NT2/D1 (cell line): ENCODE results near the gene RND3.

Experiments used
- DNase-seq: peaks from one replicate; pipeline ENCODE4 v3.0.0-alpha.2; 2011; ENCODE audit warnings: low read depth, low spot score
- H3K27me3 ChIP-seq: 2 replicates; pipeline ENCODE4 v1.6.0; 2011; ENCODE audit warnings: mild to moderate bottlenecking; ENCODE audit not compliant: insufficient read length, insufficient read depth
- H3K36me3 ChIP-seq: 2 replicates; pipeline ENCODE4 v1.6.1; 2011; ENCODE audit warnings: mild to moderate bottlenecking, low read length, mixed read lengths; ENCODE audit not compliant: insufficient read depth, insufficient read length
- H3K4me1 ChIP-seq: 2 replicates; pipeline ENCODE4 v1.5.1; 2011; ENCODE audit not compliant: insufficient read depth, insufficient read length
- H3K4me3 ChIP-seq: 2 replicates; pipeline ENCODE4 v1.5.1; 2011; ENCODE audit warnings: low read depth; ENCODE audit not compliant: insufficient read length
- H3K9ac ChIP-seq: 2 replicates; pipeline ENCODE4 v1.6.0; 2011; ENCODE audit warnings: low read depth; ENCODE audit not compliant: insufficient read length
- H3K9me3 ChIP-seq: 2 replicates; pipeline ENCODE4 v1.5.1; 2011; ENCODE audit warnings: mild to moderate bottlenecking, low read length; ENCODE audit not compliant: insufficient read depth
- SUZ12 ChIP-seq: IDR thresholded peaks from 2 replicates; pipeline ENCODE4 v1.6.1; 2011; ENCODE audit not compliant: insufficient read length, insufficient read depth; ENCODE audit errors: extremely low read depth
- YY1 ChIP-seq: IDR thresholded peaks from 2 replicates; pipeline ENCODE4 v1.6.1; 2011; ENCODE audit not compliant: insufficient read length, insufficient read depth
- ZNF274 ChIP-seq: IDR thresholded peaks from 2 replicates; pipeline ENCODE4 v1.6.1; 2011; ENCODE audit warnings: mild to moderate bottlenecking, low read depth, low read length

RND3 gene

DNA sequence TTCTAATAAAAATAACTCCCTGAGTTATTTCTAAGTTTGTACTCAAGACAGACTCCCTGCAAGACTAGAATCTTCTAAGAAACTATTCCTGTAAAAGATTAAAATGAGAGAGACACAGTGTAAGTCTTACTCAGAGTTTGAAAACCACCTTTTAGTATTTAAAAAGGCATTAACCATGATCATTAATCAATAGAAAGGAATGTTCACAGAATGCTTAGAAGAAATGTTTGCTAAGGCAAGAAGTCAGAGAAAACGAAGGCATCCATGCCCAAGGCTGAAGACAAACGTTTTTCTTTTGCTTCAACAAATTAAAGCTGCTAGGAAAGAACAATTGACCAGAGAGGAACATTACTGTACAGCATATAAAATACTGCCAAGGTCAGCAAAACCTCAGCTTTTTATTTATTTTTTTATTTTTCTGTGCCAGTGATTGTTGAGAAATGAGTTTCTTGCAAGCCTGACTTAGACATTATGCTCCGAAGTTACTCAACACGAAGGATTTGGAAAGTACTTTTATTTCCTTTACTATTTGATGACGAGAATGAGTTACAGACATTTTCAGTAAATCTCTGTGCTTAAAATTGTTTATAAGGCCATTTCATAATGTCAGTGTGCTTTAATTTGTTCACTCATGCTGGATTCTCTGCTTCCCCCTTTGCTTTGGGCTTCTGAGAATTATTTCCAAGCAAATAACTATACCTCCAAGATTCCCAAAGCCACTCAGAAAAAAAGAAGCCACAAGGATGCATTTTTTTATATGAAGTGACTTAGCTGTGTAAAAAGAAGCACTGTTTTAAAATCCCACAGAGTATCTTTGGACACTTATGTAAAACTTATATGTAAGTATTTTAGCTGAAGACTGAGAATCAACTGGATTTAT is 20.5 kb downstream of the RND3 start:
- Histone ChIP-seq H3K27me3 (no peaks in the 10 kb centered on the region), H3K9me3 (no peaks in the 10 kb centered on the region), H3K36me3 (peaks cover 41% of the 10 kb centered on the region), H3K4me1 (no peaks in the 10 kb centered on the region), H3K4me3 (no peak overlapping the region), H3K9ac (no peak overlapping the region)
- no peak for TF ChIP-seq ZNF274
- DNase-seq = no peak

- peaks cover 31% of the 10 kb centered on the region for H3K36me3 ChIP-seq
- TF ChIP-seq ZNF274 (no peak), YY1 (no peak), SUZ12 (no peak)
- no peaks in the 10 kb centered on the region for H3K27me3 ChIP-seq
- DNase-seq = no peak
- H3K9me3 ChIP-seq = no peaks in the 10 kb centered on the region
- no peaks in the 10 kb centered on the region for H3K4me1 ChIP-seq
- no peak overlapping the region for H3K9ac ChIP-seq
- H3K4me3 ChIP-seq = no peak overlapping the region
Measured at GRCh38 chr2:150465703-150466569, 21.5 kb downstream of the RND3 start.

GRCh38 chr2:150464986-150465385 is 22.5 kb downstream of the RND3 start:
- Histone ChIP-seq H3K36me3 (peaks cover 22% of the 10 kb centered on the region), H3K27me3 (no peaks in the 10 kb centered on the region), H3K9me3 (no peaks in the 10 kb centered on the region), H3K4me1 (no peaks in the 10 kb centered on the region), H3K4me3 (no peak overlapping the region), H3K9ac (no peak overlapping the region)
- TF ChIP-seq YY1 (no peak), ZNF274 (no peak), SUZ12 (no peak)
- no peak for DNase-seq

DNA sequence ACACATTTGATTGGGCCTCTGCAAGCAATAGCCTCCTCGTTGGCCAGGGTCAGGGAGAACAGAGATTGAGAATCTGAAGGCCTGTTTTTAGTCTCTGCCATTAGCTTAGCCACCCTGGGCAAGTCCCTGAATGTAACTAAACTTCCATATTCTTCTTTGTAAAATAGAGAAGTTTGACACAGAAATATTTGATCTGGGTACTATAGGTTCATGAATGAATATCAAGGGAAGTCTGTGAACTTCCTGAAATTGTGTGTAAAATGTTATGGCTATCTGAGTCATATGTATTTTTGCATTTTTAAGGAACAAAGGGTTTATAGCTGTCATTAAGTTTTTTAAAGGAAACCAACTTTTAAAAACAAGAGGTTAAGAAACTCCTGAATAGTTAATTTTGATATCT is 23.2 kb downstream of the RND3 start:
- no peak for DNase-seq
- Histone ChIP-seq H3K4me1 (no peaks in the 10 kb centered on the region), H3K27me3 (no peaks in the 10 kb centered on the region), H3K9ac (no peak overlapping the region), H3K4me3 (no peak overlapping the region), H3K9me3 (no peaks in the 10 kb centered on the region), H3K36me3 (peaks cover 15% of the 10 kb centered on the region)
- no peak for TF ChIP-seq SUZ12
- TF ChIP-seq YY1 = no peak

- Histone ChIP-seq H3K4me3 (no peak overlapping the region), H3K9ac (no peak overlapping the region), H3K36me3 (peaks cover 4% of the 10 kb centered on the region), H3K27me3 (no peaks in the 10 kb centered on the region), H3K9me3 (no peaks in the 10 kb centered on the region), H3K4me1 (no peaks in the 10 kb centered on the region)
- TF ChIP-seq SUZ12 (no peak), ZNF274 (no peak), YY1 (no peak)
- DNase-seq = no peak
Measured at GRCh38 chr2:150462770-150463169, 24.7 kb downstream of the RND3 start.

DNA sequence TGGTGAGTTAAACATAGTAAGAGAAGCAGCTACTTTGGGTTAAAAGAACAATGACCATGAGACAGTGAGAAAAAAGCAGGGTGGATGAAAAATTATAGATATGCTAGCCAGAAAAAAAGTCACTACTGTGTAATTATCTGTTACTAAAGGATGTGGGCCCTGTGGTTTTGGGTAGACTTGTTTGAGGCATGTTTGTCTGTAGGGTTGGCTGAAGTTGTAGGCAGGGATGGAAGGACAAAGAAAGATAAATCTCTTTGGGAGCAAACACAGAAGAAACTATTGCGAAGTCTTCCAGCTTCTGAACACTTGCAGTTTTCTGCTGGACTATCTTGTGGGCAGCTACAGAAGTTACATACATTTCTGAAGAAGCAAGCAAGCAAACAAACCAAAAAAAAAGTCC is 28.2 kb downstream of the RND3 start:
- H3K4me1 ChIP-seq = no peaks in the 10 kb centered on the region
- no peak for TF ChIP-seq SUZ12
- TF ChIP-seq YY1 = no peak
- no peak for TF ChIP-seq ZNF274
- H3K36me3 ChIP-seq = no peaks in the 10 kb centered on the region
- no peak overlapping the region for H3K9ac ChIP-seq
- DNase-seq = no peak
- no peaks in the 10 kb centered on the region for H3K9me3 ChIP-seq
- no peaks in the 10 kb centered on the region for H3K27me3 ChIP-seq
- H3K4me3 ChIP-seq = no peak overlapping the region

- Histone ChIP-seq H3K4me3 (no peak overlapping the region), H3K36me3 (no peaks in the 10 kb centered on the region), H3K27me3 (no peaks in the 10 kb centered on the region), H3K9me3 (no peaks in the 10 kb centered on the region), H3K9ac (no peak overlapping the region), H3K4me1 (no peaks in the 10 kb centered on the region)
- TF ChIP-seq ZNF274 (no peak), YY1 (no peak), SUZ12 (no peak)
- no peak for DNase-seq
Measured at GRCh38 chr2:150450765-150451164, 36.7 kb downstream of the RND3 start.
